Measurements from ENCODE around the gene LRCH4.

The LRCH4 gene

DNA sequence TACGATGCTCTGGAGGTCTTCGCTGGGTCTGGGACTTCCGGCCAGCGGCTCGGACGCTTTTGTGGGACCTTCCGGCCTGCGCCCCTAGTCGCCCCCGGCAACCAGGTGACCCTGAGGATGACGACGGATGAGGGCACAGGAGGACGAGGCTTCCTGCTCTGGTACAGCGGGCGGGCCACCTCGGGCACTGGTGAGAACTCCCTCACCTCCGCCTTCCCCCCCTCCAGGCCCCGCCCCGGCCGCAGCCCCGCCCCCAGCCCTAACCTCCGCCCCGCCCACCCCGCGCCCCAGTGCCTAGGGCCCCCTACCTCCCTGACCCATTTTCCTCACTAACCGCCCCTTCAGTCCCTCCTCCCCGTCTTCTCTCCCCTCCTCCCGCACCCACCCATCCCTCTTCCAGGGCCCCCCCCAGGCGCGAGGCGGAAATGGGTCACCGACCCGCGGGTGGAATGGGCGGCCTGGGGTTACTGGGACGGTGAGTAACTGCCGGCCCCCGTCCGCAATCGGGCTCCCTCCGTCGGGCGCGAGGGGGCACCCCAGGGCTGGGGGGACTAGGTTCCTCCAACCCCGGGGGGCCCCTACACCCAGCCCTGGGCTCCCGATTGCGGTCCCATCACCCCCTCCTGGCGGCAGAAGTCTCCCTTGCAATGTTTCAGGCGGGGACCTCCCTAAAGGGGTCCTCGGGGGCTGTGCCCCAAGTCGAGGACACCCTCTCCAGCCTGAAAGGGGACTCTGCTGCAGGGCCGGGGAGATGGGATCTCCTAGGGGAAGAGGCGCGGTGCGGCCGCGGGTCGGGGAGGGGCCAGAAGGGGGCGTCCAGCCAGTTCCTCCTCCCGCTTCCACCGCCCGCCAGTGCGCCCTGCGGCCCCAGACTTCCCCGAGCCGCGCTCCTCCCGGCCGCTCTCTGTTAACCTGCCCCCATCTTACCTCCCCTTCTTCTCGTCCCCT lies 18.4 kb upstream of the LRCH4 start:
- H3K27ac ChIP-seq: peak overlapping the region; percentile 68
- no peak for TF ChIP-seq ZFX (IDR thresholded peaks at IDR 0.05)
- TF ChIP-seq, protein P1, sequence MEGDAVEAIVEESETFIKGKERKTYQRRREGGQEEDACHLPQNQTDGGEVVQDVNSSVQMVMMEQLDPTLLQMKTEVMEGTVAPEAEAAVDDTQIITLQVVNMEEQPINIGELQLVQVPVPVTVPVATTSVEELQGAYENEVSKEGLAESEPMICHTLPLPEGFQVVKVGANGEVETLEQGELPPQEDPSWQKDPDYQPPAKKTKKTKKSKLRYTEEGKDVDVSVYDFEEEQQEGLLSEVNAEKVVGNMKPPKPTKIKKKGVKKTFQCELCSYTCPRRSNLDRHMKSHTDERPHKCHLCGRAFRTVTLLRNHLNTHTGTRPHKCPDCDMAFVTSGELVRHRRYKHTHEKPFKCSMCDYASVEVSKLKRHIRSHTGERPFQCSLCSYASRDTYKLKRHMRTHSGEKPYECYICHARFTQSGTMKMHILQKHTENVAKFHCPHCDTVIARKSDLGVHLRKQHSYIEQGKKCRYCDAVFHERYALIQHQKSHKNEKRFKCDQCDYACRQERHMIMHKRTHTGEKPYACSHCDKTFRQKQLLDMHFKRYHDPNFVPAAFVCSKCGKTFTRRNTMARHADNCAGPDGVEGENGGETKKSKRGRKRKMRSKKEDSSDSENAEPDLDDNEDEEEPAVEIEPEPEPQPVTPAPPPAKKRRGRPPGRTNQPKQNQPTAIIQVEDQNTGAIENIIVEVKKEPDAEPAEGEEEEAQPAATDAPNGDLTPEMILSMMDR (conservative IDR thresholded peaks at IDR 0.05): peak; percentile 68

DNA sequence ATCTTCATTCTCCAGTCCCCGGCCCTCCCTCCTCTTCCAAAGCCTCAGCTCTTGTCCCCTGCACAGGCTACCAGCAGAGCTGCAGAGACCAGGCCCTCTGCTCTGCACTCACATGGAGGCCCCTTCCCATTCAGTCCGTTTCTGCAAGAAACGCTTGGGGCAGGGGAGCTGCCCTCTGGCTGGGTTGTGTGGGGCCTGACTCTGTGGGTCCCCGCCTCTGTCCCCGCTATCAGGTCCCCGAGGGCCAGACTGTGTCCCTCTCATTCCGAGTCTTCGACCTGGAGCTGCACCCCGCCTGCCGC lies 17.7 kb upstream of the LRCH4 start:
- H3K27ac ChIP-seq: peak overlapping the region; percentile 68; the same call in 1 of the 2 replicates
- TF ChIP-seq ZFX (IDR thresholded peaks at IDR 0.05): no peak
- TF ChIP-seq, protein P1 (conservative IDR thresholded peaks at IDR 0.05): no peak

DNA sequence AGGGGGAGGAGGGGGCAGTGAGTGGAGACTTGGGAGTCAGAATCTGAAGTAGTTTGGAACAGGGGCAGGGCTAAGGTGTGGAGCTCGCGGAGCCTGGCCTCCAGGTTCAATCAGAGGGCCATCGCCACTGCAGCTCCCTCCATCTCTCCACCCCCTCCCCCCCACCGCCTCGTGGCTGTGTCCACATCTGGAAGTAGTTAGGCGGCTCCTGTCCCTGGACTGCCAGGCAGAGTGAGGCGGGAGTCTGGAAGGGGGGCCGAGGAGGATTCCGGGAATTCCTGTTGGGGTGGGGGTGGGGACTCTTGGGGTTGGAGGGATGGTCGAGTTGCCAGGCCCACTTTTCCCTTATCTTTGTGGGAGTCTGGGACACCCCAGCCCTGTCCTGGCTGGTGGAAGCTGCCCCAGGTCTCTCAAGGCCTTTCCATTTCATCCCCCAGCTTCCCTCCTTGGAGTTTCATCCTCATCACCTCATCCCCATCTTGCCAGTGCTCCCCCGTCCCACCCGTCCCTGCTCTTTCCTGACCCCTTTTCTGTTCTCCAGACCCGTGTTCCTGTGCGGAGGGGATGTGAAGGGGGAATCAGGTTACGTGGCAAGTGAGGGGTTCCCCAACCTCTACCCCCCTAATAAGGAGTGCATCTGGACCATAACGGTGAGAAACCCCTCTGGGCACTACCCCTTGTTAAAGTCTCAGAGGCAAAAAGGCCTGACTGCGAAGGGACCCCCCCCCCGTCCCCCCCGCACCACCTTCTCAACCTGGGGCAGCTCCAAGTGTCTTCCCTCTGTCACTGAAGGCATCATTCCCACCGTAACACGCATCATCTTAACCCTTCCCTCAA lies 17.2 kb upstream of the LRCH4 start:
- TF ChIP-seq, protein P1 (conservative IDR thresholded peaks at IDR 0.05): no peak
- TF ChIP-seq ZFX (IDR thresholded peaks at IDR 0.05): no peak
- H3K27ac ChIP-seq: no peak overlapping the region

DNA sequence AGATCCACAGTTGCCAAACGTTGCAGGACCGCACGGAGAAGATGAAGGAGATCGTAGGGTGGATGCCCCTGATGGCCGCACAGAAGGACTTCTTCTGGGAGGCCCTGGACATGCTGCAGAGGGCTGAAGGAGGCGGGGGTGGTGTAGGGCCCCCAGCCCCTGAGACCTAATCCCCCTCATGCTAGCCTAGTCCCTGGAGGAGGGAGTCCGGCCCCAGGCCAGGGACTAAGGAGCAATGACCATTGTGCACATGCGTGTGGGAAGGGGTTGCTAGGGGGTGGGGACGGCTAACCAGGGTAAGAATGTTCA lies 14.8 kb upstream of the LRCH4 start:
- H3K27ac ChIP-seq: no peak overlapping the region
- TF ChIP-seq, protein P1 (conservative IDR thresholded peaks at IDR 0.05): no peak
- no peak for TF ChIP-seq ZFX (IDR thresholded peaks at IDR 0.05)

DNA sequence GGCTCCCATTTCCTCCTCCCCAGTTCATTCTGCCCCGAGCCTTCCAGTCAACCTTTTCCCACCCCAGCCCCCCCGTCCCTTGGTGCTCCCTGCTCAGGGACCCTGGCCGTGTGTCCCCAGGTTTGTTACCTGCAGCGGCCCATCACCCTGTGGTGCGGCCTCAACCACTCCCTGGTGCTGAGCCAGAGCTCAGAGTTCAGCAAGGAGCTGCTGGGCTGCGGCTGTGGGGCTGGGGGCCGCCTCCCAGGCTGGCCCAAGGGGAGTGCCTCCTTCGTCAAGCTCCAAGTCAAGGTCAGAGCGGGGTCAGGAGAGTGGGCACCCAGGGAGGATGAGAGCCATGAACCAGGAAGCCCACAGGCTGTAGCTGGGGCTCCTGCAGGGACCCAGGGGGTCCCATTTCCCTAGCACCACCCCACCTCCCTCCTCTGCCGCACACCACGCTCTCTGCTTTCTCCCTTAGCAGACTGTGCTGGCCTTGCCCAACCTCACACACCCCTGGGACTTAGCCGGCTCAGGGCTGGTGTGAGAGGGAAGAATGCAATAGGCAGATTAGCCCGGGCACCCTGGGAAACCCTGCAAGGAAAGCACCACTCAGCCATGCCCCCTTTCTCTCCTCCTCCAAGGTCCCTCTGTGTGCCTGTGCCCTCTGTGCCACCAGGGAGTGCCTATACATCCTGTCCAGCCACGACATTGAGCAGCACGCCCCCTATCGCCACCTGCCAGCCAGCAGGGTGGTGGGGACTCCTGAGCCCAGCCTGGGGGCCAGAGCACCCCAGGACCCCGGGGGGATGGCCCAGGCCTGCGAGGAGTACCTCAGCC lies 14.2 kb upstream of the LRCH4 start:
- TF ChIP-seq, protein P1 (conservative IDR thresholded peaks at IDR 0.05): no peak
- no peak for TF ChIP-seq ZFX (IDR thresholded peaks at IDR 0.05)
- H3K27ac ChIP-seq: no peak overlapping the region

DNA sequence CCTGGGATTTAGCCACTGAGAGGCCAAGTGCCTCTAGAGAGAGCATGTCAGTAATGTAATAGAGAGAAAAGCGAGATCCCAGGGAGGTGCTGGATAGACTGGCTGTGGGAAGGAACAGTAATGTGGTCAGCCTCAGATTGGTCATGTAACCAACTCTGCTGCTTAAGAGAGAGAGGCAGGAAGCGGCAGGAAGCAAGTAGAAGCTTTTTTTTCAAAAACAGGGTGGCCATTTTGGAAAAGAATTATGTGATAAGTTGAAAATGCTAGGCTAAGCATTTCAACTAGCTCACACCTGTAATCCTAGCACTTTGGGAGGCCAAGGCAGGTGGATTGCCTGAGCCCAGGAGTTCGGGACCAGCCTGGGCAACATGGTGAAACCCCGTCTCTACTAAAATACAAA lies 12.5 kb upstream of the LRCH4 start:
- no peak overlapping the region for H3K27ac ChIP-seq
- TF ChIP-seq ZFX (IDR thresholded peaks at IDR 0.05): no peak
- TF ChIP-seq, protein P1 (conservative IDR thresholded peaks at IDR 0.05): no peak

All from C4-2B (cell line).